Measurements from ENCODE around the gene MAPK8. TPM values are rescaled to one million over a fixed set of nuclear protein-coding genes. Genes with fewer than 3 reads are reported as not detected.
"Not testable (repeated sequence)": the region's sequence is repeated elsewhere in the genome, so short reads cannot be mapped to it uniquely, and the experiment has no call there.

MAPK8 gene
- polyA plus RNA-seq, 1 of the 3 experiments (the other 2 are of a cell fraction), result 26.4 TPM

DNA sequence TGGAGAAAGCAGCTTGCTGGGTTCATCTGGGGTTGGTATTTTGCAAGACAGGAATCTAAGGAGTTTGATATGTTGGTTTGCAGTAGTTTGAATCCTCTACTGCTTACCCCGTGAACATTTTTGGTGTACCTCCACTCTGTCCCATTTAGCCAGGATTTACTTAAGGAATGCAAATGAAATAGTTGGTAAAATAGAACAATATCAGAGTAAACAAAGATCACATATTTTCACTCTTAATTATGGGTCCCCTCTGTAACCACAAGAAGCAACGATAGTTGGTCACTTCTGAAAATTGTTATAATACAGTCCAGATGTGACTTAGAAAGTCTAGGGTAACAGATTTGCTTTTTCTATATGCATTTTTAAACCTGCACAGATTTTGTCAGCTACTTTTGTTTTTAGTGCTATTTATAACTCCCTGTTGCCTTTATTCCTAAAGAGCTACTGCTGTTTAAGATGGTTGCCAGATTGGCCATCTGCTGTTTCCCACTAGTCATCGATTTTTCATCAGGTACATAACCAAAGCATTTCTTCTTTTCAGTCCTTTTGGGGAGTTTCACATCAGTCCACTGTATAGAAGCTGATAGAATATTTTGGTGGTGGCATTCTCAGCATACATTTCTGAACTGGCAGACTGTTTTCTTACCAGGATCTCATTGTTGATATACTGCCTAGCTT is 37.6 kb downstream of the MAPK8 start (continued):
- no peak for TF ChIP-seq CTCF (IDR thresholded peaks at IDR 0.05)
- no peak for TF ChIP-seq SIN3A (IDR thresholded peaks at IDR 0.05; ENCODE audit: borderline replicate concordance, low read depth, low read length)
- TF ChIP-seq, protein P1, sequence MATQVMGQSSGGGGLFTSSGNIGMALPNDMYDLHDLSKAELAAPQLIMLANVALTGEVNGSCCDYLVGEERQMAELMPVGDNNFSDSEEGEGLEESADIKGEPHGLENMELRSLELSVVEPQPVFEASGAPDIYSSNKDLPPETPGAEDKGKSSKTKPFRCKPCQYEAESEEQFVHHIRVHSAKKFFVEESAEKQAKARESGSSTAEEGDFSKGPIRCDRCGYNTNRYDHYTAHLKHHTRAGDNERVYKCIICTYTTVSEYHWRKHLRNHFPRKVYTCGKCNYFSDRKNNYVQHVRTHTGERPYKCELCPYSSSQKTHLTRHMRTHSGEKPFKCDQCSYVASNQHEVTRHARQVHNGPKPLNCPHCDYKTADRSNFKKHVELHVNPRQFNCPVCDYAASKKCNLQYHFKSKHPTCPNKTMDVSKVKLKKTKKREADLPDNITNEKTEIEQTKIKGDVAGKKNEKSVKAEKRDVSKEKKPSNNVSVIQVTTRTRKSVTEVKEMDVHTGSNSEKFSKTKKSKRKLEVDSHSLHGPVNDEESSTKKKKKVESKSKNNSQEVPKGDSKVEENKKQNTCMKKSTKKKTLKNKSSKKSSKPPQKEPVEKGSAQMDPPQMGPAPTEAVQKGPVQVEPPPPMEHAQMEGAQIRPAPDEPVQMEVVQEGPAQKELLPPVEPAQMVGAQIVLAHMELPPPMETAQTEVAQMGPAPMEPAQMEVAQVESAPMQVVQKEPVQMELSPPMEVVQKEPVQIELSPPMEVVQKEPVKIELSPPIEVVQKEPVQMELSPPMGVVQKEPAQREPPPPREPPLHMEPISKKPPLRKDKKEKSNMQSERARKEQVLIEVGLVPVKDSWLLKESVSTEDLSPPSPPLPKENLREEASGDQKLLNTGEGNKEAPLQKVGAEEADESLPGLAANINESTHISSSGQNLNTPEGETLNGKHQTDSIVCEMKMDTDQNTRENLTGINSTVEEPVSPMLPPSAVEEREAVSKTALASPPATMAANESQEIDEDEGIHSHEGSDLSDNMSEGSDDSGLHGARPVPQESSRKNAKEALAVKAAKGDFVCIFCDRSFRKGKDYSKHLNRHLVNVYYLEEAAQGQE (IDR thresholded peaks at IDR 0.05; ENCODE audit: low read depth, low read length), result no peak
- TF ChIP-seq RCOR1 (IDR thresholded peaks at IDR 0.05; ENCODE audit: low read length), result no peak
- TF ChIP-seq FOXJ3 (CRISPR knock-in tag; IDR thresholded peaks at IDR 0.05), result no peak

DNA sequence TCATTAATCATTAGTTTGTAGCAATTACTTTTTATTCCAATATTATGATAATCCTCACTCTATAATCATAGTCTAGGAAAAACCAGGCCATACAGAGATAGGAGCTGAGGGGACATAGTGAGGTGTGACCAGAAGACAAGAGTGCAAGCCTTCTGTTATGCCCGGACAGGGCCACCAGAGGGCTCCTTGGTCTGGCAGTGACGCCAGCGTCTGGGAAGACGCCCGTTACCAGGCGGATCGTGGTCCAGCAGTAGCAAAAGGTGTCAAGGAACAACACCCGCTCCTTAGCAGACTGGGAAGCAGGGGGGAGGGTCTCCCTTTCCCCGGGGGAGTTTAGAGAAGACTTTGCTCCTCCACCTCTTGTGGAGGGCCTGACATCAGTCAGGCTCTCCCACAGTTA is 39.8 kb downstream of the MAPK8 start:
- H3K27me3 ChIP-seq (ENCODE audit: insufficient read depth); H3K9me2 ChIP-seq; DNase-seq; H3K27ac ChIP-seq (ENCODE audit: low read depth in 2 of 2, low read length in 1 of 2); H3K4me3 ChIP-seq (ENCODE audit: low read depth in 2 of 2, low read length in 1 of 2); H3K4me1 ChIP-seq (ENCODE audit: control insufficient read depth in 1 of 2, insufficient read depth in 2 of 2, low read depth in 1 of 2, low read length in 1 of 2); POLR2A ChIA-PET; H3K9me3 ChIP-seq; H3F3A ChIP-seq (replicated peaks; ENCODE audit: insufficient read depth); H2AFZ ChIP-seq (ENCODE audit: low read depth); H3K9ac ChIP-seq; H3K4me2 ChIP-seq: not testable (repeated sequence)
- CTCF ChIA-PET, result interaction anchor here (1.1 to 1.2 kb wide), 3 partner anchors 15 to 36 kb away, joined by 3 to 5 read pairs (median 3); no protein-coding TSS in a partner anchor
- peak; percentile 21; the same call in 1 of the 2 replicates for TF ChIP-seq CTCF (IDR thresholded peaks at IDR 0.05)
- peaks cover 93% of the 10 kb centered on the region for H3K79me2 ChIP-seq (ENCODE audit: insufficient read depth)
- peaks cover 0 to 16% of the 10 kb centered on the region in 2 experiments for H3K36me3 ChIP-seq (replicated peaks in 1 of 2; ENCODE audit: control insufficient read depth in 1 of 2, insufficient read depth in 2 of 2, low read length in 1 of 2)
- 91% methylated on average over 4 of the region's 9 CpGs for WGBS (ENCODE audit: low lambda C conversion rate)
- peaks cover 15% of the 10 kb centered on the region for H4K20me1 ChIP-seq (ENCODE audit: insufficient read depth)

GRCh38 chr10:48347539-48347938 is 41.1 kb downstream of the MAPK8 start:
- H3K9ac ChIP-seq; H3K4me3 ChIP-seq (ENCODE audit: low read depth in 2 of 2, low read length in 1 of 2); H3K4me1 ChIP-seq (ENCODE audit: control insufficient read depth in 1 of 2, insufficient read depth in 2 of 2, low read depth in 1 of 2, low read length in 1 of 2); H3F3A ChIP-seq (replicated peaks; ENCODE audit: insufficient read depth); H3K9me3 ChIP-seq; H3K9me2 ChIP-seq; H3K27ac ChIP-seq (ENCODE audit: low read depth in 2 of 2, low read length in 1 of 2); H3K27me3 ChIP-seq (ENCODE audit: insufficient read depth); H3K4me2 ChIP-seq; DNase-seq; H2AFZ ChIP-seq (ENCODE audit: low read depth); POLR2A ChIA-PET: not testable (repeated sequence)
- CTCF ChIA-PET, result interaction anchor here (1.2 kb wide), 1 partner anchor 16 kb away, joined by 5 read pairs; no protein-coding TSS in a partner anchor
- Histone ChIP-seq H3K36me3 (replicated peaks in 1 of 2; ENCODE audit: control insufficient read depth in 1 of 2, insufficient read depth in 2 of 2, low read length in 1 of 2) (peaks cover 0 to 19% of the 10 kb centered on the region in 2 experiments), H3K79me2 (ENCODE audit: insufficient read depth) (peaks cover 86% of the 10 kb centered on the region), H4K20me1 (ENCODE audit: insufficient read depth) (peaks cover 11% of the 10 kb centered on the region)
- WGBS (ENCODE audit: low lambda C conversion rate), result 94% methylated on average over 2 of the region's 2 CpGs

DNA sequence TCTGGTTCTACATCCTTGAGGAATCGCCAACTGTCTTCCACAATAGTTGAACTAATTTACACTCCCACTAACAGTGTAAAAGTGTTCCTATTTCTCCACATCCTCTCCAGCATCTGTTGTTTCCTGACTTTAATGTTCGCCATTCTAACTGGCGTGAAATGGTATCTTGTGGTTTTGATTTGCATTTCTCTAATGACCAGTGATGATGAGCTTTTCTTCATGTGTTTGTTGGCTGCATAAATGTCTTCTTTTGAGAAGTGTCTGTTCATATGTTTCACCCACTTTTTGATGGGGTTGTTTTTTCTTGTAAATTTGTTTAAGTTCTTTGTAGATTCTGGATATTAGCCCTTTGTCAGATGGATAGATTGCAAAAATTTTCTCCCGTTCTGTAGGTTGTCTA is 41.5 kb downstream of the MAPK8 start:
- H3F3A ChIP-seq (replicated peaks; ENCODE audit: insufficient read depth); H4K20me1 ChIP-seq (ENCODE audit: insufficient read depth); H3K27me3 ChIP-seq (ENCODE audit: insufficient read depth); DNase-seq; POLR2A ChIA-PET; H2AFZ ChIP-seq (ENCODE audit: low read depth); H3K9ac ChIP-seq; H3K9me2 ChIP-seq; H3K4me2 ChIP-seq; H3K27ac ChIP-seq (ENCODE audit: low read depth in 2 of 2, low read length in 1 of 2); H3K4me1 ChIP-seq (ENCODE audit: control insufficient read depth in 1 of 2, insufficient read depth in 2 of 2, low read depth in 1 of 2, low read length in 1 of 2); CTCF ChIA-PET; H3K4me3 ChIP-seq (ENCODE audit: low read depth in 2 of 2, low read length in 1 of 2); H3K9me3 ChIP-seq: not testable (repeated sequence)
- WGBS (ENCODE audit: low lambda C conversion rate), result 96% methylated on average over 4 of the region's 4 CpGs
- Histone ChIP-seq H3K36me3 (replicated peaks in 1 of 2; ENCODE audit: control insufficient read depth in 1 of 2, insufficient read depth in 2 of 2, low read length in 1 of 2) (peaks cover 0 to 23% of the 10 kb centered on the region in 2 experiments), H3K79me2 (ENCODE audit: insufficient read depth) (peaks cover 86% of the 10 kb centered on the region)
